Lower leg skin (tissue), 4 donors: ENCODE measurements around the gene COPS4. TPM values are rescaled to one million over a fixed set of nuclear protein-coding genes. Genes with fewer than 3 reads are reported as not detected.

ENCODE experiments used
- DNase-seq, 2 donors: peaks; one replicate each; pipeline ENCODE4 v3.0.0-alpha.2; 2019; ENCODE audit warnings: low spot score in 2 of 2
- H3K4me3 ChIP-seq: fragments of 200-600 bp; sonication (generic); 2 replicates; pipeline ENCODE4 v1.5.1; 2017; ENCODE audit warnings: mild to moderate bottlenecking, low read depth; ENCODE audit not compliant: poor library complexity, severe bottlenecking
- POLR2A ChIP-seq, 2 donors: fragments of 450-650 bp; IDR thresholded peaks; one replicate each; pipeline ENCODE4 v1.6.1; 2016 to 2017; ENCODE audit warnings: antibody characterized with exemption in 2 of 2, mild to moderate bottlenecking in 1 of 2, moderate library complexity in 1 of 2
- WGBS, 2 donors: methylation state at CpG; one replicate each; pipeline ENCODE4 v1.1.5; 2018; 5-methylcytosine and 5-hydroxymethylcytosine counted together
- intact Hi-C: fragments of 100-400 bp; cut with DNase I; formaldehyde crosslinking; loops from one replicate; pipeline ENCODE4 v1.15.0; 2023; ENCODE audit warnings: low total_unique reads
- total RNA-seq, 4 donors: library from RNA; depleted of rRNA; stranded (reverse); fragments of >200 nt; gene quantifications; one replicate each; pipeline ENCODE4 v1.1.0, GENCODE V29; 2016
- TF ChIP-seq, protein P1 (sequence below), 3 donors: fragments of 450-650 bp; IDR thresholded peaks; one replicate each; pipeline ENCODE4 v1.5.1; 2016; ENCODE audit warnings: antibody characterized with exemption in 3 of 3, mild to moderate bottlenecking in 3 of 3, moderate library complexity in 2 of 3

The COPS4 gene
- total RNA-seq, 4 donors from 2014 or later, result 18.4 to 56.5 (median 43.7) TPM

DNA sequence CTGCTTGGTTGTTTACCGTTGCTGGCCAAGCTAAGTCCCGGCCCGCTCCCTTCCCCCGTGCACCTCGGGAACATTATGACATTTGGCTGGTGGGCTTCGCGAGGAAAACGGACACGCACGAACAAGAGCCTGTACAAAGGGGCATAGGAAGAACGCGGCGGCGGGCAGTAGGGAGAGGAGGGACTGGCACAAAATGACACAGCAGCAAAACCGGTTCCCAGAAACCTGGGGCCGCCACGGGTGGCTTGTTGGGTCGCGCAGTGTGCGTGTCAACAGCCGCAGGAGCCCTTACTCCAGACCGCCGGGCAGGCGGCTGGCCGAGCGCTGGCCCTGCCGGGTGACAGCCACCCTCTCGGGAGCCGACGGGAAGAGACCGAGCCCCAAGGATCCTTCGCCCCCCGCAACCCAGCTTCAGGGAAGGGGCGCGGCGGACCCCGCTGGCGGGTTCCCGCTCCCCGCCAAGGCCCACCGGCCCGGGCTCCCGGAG lies 22.7 kb upstream of the COPS4 start:
- DNase-seq, result peak; percentile 29 to 88
- intact Hi-C loops, result no loop called here
- peak overlapping the region; percentile 51 for H3K4me3 ChIP-seq
- no peak for TF ChIP-seq POLR2A (IDR thresholded peaks at IDR 0.05)
- TF ChIP-seq, protein P1, sequence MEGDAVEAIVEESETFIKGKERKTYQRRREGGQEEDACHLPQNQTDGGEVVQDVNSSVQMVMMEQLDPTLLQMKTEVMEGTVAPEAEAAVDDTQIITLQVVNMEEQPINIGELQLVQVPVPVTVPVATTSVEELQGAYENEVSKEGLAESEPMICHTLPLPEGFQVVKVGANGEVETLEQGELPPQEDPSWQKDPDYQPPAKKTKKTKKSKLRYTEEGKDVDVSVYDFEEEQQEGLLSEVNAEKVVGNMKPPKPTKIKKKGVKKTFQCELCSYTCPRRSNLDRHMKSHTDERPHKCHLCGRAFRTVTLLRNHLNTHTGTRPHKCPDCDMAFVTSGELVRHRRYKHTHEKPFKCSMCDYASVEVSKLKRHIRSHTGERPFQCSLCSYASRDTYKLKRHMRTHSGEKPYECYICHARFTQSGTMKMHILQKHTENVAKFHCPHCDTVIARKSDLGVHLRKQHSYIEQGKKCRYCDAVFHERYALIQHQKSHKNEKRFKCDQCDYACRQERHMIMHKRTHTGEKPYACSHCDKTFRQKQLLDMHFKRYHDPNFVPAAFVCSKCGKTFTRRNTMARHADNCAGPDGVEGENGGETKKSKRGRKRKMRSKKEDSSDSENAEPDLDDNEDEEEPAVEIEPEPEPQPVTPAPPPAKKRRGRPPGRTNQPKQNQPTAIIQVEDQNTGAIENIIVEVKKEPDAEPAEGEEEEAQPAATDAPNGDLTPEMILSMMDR (IDR thresholded peaks at IDR 0.05), result no peak
- WGBS, 2 donors, result 0 to 1% methylated on average over 22 to 27 of the region's 43 CpGs

DNA sequence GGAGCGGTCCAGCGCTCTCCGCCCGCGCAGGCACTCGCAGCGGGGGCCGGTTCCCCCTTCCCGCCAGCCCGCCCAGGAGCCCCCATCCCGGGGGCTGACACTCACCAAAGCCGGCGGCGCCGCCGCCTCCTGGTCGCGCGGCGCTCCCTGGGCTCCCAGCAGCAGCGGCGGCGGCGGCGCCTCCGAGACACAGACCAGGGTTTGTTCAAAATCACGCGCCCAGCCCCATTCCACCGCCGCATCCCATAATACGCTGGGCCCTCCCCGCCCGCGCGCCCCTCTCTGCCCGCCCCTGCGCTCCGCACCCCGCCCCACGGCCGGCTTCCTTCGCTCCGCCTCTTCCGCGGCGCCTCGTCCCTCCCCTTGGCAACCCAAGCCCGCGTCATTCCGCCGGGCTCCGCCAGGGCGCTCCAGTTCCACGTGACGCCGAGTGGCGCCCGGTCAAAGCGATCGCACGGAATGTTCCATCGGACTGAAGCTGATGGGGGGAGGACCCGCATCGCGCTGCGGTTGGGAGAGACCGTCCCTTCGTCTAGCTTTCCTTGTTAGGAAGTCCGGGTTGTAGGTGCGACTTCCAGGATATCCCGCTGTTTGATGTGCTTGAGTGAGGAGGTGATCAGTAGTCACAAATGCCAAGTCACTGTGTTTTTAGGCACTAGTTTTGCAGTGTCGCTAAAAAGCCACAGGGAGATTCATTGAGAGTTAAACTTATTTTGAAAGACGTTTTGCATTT lies 22.1 kb upstream of the COPS4 start:
- intact Hi-C loops, result no loop called here
- peak; percentile 94 to 99 for DNase-seq
- H3K4me3 ChIP-seq, result peak overlapping the region; percentile 51
- no peak for TF ChIP-seq POLR2A (IDR thresholded peaks at IDR 0.05)
- TF ChIP-seq, protein P1 (IDR thresholded peaks at IDR 0.05), result peak in 1 of 3 donors; percentile 80
- WGBS, 2 donors, result 0% methylated on average over 28 to 52 of the region's 73 CpGs

DNA sequence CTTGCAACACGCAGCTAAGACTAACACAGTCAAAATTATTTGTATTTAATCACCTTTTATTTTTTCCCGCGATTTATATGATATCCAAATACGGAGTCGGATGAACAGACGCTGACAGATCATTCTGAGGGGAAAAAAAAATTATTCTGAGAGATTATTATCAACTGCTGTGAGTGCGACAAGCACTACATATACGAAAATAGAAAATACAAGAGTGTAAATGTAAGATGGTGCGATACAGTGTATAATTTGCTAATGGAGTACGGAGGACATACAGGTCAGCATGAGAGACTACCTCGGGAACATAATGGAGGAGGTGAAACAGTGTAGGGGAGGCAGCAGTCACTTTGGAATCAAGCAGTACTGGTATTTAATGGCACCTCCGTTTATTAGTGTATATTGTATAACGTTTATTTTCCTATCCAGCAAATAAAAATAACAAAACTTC lies 21.5 kb upstream of the COPS4 start:
- H3K4me3 ChIP-seq, result peak overlapping the region; percentile 17
- intact Hi-C loops, result no loop called here
- TF ChIP-seq, protein P1 (IDR thresholded peaks at IDR 0.05), result no peak
- 4 to 5% methylated on average over 13 of the region's 13 CpGs for WGBS, 2 donors
- DNase-seq, result no peak

DNA sequence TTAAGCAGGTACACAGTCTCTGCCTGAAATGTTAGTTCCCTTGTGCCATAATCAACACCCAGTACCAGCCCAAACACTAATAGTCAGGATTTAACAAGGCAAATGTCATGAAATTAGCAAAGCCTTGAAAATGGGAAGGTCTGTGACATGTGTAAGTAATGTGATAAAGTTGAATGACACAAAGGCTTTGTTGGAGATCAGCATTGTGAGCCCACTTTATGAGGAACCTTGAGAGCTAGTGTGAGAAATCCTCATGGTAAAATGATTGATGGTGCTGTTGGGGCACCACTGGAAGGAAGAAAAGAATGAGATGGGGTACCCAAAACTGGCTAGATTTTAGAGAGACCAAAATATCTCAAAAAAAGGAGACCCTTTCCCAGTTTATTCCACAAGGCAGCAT lies 21.1 kb upstream of the COPS4 start:
- DNase-seq, result no peak

DNA sequence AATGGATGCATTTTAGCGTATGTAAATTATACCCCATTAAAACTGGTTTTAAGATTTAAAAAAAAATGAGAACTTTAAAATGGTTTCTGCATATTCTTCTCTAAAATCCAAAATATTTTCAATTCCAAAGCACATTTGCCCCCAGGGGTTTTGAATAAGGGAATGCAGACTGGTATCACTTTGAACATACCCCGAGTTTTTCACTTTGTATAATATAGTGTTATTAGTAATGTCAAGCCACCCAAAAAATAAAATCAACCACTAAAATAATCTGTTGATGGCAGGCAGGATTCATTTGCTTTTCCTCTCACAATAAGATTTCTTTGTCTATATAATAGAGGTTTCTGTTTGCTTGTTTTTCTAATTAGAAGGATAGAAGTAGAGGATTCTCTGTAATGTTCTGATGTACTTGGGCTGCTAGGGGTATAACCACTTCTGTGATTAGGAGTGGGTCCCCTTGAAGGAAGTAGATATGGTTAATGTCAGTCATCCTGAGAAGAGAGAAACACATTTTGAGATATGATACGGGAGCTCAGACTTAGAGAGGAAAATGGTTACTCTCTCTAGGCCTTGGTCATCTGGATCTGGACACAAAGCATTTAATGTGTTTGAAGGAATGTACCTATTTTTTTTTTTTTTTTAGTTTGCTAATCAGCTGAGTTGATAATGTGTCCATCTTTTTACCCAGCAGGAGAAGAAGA lies 15.0 kb upstream of the COPS4 start:
- 86 to 89% methylated on average over 3 of the region's 3 CpGs for WGBS, 2 donors
- TF ChIP-seq, protein P1 (IDR thresholded peaks at IDR 0.05), result no peak
- no peak for TF ChIP-seq POLR2A (IDR thresholded peaks at IDR 0.05)
- no peak overlapping the region for H3K4me3 ChIP-seq
- no peak for DNase-seq
- intact Hi-C loops, result no loop called here

More for the DNA sequence above, 21.1 kb upstream of the COPS4 start:
- no peak overlapping the region for H3K4me3 ChIP-seq
- TF ChIP-seq, protein P1 (IDR thresholded peaks at IDR 0.05), result no peak
- no peak for TF ChIP-seq POLR2A (IDR thresholded peaks at IDR 0.05)
- intact Hi-C loops, result no loop called here
